GM19351 (cell line): Measurements from ENCODE around the gene SLC26A11.
"Not testable (repeated sequence)": the region's sequence is repeated elsewhere in the genome, so short reads cannot be mapped to it uniquely, and the experiment has no call there.

ENCODE experiments used
- ATAC-seq: cut with Tn5 transposase; IDR thresholded peaks from one replicate; pipeline ENCODE4 v1.9.1; 2021; ENCODE audit warnings: mild to moderate bottlenecking, moderate library complexity; ENCODE audit not compliant: unreplicated experiment

SLC26A11 gene

GRCh38 chr17:80243526-80244433 is 23.6 kb downstream of the SLC26A11 start:
- ATAC-seq, result no peak

DNA sequence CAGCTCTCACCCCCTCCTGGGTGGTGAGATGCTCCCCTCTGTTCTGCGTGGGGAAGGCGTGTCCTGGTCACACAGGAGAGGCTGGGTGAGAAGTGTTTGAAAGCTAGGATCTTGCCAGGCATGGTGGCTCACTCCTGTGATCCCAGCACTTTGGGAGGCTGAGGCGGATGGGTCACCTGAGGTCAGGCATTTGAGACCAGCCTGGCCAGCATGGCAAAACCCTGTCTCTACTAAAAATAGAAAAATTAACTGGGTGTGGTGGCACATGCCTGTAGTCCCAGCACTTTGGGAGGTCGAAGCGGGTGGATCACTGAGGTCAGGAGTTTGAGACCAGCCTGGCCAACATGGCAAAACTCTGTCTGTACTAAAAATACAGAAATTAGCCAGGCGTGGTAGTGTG is 24.2 kb downstream of the SLC26A11 start:
- ATAC-seq, result not testable (repeated sequence)

GRCh38 chr17:80244871-80245509 is 24.8 kb downstream of the SLC26A11 start:
- no peak for ATAC-seq

- ATAC-seq, result no peak
Measured at GRCh38 chr17:80245566-80246265, 25.5 kb downstream of the SLC26A11 start.

- ATAC-seq, result no peak
Measured at GRCh38 chr17:80246266-80246681, 26.0 kb downstream of the SLC26A11 start.

GRCh38 chr17:80246726-80247125 is 26.5 kb downstream of the SLC26A11 start:
- ATAC-seq, result no peak

GRCh38 chr17:80247561-80247960 is 27.3 kb downstream of the SLC26A11 start:
- no peak for ATAC-seq

- no peak for ATAC-seq
Measured at GRCh38 chr17:80248001-80248893, 28.0 kb downstream of the SLC26A11 start.

- ATAC-seq, result no peak
Measured at GRCh38 chr17:80248894-80249710, 28.9 kb downstream of the SLC26A11 start.

GRCh38 chr17:80251966-80252365 is 31.7 kb downstream of the SLC26A11 start:
- ATAC-seq, result no peak

DNA sequence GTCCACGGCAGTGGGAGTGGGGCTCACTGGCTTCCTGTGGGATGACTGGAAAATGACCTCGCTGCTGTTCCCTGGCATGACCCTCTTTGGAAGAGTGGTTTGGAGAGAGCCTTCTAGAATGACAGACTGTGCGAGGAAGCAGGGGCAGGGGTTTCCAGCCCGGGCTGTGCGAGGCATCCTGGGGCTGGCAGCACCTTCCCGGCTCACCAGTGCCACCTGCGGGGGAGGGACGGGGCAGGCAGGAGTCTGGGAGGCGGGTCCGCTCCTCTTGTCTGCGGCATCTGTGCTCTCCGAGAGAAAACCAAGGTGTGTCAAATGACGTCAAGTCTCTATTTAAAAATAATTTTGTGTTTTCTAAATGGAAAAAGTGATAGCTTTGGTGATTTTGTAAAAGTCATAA is 32.6 kb downstream of the SLC26A11 start:
- no peak for ATAC-seq

- ATAC-seq, result no peak
Measured at GRCh38 chr17:80253631-80254395, 33.6 kb downstream of the SLC26A11 start.

- ATAC-seq, result no peak
Measured at GRCh38 chr17:80254396-80255251, 34.4 kb downstream of the SLC26A11 start.

DNA sequence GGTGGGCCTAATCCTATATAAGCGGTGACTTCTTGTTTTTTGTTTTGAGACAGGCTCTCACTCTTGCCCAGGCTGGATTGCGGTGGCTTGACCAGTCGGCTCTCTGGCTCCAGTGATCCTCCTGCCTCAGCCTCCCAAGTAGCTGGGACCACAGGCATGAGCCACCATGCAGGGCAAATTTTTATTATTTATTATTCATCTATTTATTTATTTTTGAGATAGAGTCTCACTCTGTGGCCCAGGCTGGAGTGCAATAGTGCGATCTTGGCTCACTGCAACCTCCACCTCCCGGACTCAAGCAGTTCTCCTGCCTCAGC is 35.8 kb downstream of the SLC26A11 start:
- ATAC-seq, result no peak

GRCh38 chr17:80257716-80258213 is 37.5 kb downstream of the SLC26A11 start:
- ATAC-seq, result no peak

GRCh38 chr17:80258296-80258695 is 38.1 kb downstream of the SLC26A11 start:
- ATAC-seq, result not testable (repeated sequence)

- no peak for ATAC-seq
Measured at GRCh38 chr17:80259457-80260068, 39.3 kb downstream of the SLC26A11 start.
